DMS153 treated with DMSO at 0.1 percent for 48 hours (cell line): ENCODE measurements around the gene TUBGCP3.
"Not testable (repeated sequence)": the region's sequence is repeated elsewhere in the genome, so short reads cannot be mapped to it uniquely, and the experiment has no call there.

Source experiments
- DNase-seq: peaks from one replicate; lab custom pipeline; 2025; ENCODE audit not compliant: unreplicated experiment; lab: John Stamatoyannopoulos, UW

The TUBGCP3 gene

DNA sequence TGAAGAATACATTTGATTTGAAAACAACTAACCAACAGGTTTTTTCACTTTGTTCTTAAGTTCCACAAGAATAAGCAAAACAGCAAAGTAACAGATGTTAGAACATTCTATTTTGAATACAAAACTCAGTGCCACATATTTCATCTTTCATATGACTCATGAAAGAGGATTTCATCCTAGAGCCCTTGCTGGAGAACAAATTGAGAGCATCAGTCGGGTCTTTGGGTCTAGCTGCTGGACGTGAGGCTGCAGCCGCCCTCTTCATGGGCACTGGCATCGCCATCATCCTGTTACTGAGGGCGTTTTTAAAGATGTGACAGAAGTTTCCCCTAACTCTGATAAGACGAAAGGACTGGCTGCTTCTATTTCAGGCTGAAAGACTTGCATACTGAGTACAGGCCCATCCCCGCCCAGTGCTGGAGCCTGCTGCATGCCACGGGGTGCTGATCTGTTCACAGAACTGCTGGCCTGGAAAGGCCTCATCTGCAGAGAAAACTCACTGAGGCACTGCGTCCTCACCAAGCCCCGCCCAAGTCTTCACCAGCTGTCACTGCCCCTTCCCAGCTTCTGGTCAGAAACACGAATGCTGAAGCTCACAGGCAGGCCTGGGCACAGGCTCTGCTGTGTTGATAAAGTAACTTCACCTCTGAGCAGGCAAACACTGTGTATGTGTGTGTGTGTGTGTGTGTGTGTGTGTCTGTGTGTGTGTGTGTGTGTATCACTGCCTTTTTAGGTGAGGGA, 101.4 kb downstream of the TUBGCP3 start:
- DNase-seq = no peak

DNA sequence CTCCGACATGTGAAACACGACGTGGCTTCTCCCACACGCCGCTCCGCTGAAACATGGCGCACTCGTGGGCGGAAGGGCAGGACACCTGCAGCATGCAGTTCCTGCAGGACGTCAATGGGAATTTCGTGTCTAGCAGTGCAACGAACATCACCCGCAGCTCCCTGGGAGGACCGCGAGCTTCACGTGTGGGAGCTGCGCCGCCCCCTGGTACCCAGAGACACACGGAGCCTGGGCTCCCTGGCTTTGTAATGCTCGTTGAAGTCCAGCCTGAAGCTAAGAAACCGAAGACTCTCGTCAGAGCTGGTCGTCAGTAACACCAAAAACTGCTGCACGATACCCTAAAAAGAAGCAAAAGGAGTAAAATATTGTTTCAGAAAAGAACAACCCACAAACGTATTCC, 102.1 kb downstream of the TUBGCP3 start:
- not testable (repeated sequence) for DNase-seq

DNA sequence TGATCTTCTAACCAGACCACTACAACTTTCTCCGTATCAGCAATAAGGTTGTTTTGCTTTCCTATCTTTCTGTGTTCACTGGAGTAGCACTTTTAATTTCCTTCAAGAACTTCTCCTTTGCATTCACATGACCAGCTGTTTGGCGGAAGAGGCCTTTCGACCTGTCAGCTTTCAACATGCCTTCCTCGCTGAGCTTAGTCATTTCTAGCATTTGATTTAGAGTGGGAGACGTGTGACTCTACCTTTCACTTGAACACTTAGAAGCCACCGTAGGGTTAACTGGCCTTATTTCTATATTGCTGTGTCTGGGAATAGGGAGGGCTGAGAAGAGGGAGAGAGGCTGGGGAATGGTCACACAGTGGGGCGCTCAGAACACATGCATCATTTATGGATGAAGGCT, 104.7 kb downstream of the TUBGCP3 start:
- DNase-seq = no peak

DNA sequence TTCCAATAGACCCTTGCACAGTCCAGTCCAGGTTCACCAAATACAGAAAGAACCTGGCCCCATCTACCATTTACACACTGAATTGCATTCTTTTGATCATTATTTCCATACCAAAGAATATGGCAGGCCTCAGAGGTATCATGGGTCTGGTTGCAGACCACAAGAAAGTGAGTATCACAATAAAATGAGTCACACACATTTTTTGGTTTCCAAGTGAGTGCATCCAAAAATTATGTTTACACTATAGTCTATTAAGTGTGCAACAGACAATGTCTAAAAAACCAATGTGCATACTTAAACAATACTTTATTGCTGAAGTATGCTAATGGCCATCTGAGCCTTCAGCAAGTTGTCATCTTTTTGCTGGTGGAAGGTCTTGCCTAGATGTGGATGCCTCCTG, 106.5 kb downstream of the TUBGCP3 start:
- no peak for DNase-seq

DNA sequence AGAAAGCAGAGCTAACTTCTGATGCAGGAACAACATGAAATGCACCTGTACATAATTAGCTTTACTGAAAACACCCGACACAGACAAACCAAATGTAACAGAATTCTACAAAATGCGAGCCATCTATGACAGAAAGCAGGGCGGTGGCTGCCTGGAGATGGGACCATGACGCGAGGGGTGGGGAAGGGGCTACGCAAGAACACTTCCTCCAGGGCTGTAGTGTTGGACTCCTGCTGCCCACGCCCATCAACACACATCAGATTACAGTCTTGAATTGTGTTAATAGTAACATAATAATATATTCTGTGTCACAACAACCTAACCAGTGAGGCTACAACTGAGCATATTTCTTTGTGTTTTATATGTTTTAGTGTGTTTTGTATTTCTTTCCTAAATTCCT, 108.6 kb downstream of the TUBGCP3 start:
- DNase-seq = no peak

DNA sequence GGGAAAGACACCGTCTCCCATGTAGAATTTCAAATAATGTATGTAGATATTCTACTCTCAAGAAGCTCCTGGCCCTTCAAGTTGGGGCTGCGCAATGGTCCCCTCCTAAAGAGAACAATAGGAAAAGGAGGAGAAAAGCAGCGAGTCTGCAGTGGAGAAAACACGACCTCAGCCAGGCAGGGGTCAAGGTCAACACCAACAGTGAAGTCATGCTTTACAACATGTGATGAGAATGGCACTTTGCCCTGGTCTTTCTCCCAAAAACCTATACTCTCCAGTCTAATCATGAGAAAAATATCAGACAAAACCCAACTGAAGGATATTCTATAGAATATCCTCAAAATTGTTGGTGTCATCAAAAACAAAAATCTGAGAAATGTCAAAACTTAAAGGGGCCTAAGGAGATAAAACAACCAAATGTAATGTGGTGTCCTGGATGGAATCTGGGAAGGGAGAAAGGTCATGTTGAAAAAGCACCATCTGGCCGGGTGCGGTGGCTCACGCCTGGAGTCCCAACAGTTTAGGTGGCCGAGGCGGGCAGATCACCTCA, 110.8 kb downstream of the TUBGCP3 start:
- DNase-seq = no peak

DNA sequence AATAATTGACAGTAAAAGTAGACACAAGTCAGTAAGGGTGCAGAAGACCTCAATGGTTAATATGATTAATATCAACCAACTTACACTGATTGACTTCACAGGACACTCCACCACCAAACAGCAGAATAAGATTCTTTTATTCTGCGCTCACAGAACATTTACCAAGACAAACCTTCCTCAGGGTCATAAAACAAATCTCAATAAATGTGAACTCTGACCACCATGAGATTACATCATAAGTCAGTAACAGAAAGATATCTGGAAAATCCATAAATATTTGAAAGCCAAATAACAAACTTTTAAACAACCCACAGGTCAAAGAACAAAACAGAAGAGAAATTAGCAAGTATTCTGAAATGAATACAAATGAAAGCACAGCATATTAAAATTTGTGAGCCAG, 112.1 kb downstream of the TUBGCP3 start:
- no peak for DNase-seq

DNA sequence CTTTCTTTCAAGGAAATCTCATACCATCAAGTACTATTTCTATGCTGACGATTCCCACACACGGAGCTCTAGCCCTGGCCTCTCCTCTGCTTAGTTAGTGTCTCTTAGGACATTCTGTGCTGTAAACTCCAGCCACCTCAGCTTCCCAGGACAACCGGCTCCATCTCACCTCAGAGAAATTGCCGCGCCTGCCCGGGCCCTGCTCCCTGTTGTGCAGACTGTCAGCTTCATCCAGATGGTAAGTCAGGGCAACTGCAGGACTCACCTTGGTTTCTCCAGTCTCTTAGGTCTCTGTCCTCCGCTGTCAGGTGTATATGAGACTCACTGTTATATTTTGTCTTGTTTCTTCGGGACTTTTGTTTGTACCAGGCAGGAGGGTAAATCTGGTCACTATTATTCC, 113.1 kb downstream of the TUBGCP3 start:
- no peak for DNase-seq

DNA sequence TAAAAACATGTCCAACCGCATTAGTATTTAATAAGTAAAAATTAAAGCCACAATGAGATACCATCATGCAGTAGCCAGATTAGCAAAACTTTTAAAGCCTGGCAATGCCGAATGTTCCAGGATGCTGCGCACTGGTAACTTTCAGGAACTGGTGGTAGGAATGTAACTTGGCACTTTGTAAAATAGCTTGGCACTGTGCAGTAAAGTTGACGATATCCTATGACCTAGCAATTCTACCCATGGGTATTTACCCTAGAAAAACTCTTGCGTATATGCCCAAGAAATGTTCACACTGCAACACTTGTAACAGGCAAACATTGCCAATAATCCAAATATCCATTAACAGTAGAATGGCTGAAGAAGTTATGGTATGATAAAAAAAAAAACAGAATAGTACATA, 114.1 kb downstream of the TUBGCP3 start:
- DNase-seq = no peak

DNA sequence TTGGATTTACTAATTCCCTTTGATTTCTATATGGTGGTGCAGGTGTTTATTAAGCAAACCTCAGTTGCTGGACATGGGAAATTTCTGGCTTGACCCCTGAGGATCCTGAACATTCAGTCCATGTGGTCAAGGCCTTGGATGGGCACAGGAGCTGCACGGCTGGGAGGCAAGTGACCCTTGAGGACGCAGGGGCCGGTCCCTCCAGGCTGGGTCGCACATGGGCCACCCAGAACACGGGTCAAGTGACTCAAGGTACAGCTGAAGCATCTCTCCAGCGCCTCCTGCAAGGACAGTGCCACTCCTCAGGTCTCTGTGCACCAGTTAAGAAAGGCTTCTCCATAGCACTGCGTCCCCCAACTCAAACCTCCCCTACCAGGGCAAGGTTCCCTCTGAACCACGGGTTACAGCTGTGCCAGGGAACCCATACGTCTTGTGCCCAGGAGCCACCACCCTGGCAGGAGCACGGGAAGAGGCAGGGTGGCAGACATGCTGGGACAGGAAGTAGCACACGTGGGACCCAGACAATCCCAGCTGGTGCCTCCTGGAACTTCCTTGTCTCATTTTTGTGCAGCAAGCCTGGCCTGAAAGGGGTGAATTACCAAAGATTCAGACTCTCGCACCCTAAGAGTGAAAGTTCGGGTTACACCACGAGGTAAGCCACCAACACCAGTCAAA, 118.7 kb downstream of the TUBGCP3 start:
- no peak for DNase-seq

DNA sequence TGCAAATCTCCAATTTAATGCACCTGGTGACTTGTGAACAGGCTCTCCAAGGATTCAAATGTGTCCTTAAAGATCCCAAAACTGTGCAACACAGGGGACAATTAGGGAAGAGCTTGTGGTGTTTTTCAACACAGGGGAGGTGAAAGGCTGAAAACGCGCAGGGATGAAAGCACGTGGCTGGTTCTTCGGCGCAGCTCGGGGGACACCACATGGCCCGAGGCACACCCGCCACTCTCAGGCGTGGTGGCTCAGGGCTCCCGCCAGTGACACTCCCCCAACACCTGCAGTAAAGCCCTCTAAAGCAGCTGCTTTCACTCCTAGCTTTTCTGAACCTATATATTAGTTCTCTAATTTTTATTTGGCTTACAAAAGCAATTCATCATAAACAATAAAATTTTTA, 119.9 kb downstream of the TUBGCP3 start:
- DNase-seq = no peak

DNA sequence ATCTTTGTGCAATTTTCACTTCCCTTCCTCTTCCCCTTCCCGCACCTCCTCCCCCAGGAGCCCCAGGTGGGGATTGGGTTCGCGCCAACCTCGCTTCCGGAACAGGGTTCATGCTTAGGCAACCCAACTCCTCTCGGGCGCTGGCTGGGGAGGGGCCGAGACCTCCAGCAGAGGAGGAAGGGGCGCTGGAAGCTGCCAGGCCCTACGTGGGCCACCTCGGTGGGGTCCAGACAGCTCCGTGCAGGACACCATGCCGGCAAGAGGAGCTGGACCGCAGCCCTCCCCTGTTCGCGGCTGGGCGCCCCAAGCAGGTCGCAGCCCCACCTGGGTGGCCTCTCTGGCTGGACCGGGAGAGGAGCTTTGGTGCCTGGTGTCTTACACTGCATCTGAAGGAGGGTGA, 120.7 kb downstream of the TUBGCP3 start:
- DNase-seq = no peak

DNA sequence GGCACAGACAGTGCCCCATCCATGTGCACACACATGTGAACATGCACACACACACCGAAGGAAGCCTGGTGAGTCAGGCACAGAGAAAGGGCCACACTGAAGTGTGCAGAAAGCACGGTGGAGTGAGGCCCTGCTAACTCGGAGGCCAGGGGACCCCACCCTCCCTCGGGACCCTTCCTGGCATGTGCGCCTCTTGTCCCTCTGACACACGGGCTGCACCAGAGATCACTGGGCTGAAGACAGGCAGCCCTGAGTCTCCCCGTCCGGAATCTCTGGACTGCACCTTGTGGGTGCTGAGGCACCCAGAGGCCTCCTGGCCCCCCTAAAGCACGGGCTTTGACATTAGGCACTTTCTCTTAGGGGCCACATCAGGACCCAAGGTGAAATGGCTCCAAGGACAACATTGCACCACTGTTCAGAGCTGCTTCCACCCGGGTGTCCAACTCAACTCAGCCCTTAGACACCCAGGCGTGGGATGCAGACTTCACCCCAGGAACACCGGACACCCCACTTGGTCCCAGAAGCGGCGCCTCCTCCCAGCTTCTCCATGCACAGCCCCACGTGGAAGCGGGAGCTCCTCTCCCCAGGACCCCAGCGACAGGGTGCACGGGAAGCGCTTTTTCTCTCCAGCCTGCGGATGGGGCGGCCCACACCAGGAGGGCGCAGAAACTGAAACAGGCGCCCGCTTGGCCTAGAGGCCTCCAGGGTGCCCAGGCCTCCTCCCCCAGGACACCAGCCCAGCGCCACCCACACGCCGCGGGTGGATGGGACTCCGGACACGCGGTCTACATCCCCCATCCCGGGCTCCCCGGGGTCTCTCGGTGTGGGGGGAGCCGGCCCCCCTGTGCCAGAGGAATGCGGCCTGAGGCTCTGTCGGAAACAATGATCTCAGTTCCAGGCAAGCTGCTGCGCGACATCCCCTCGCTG, 121.6 kb downstream of the TUBGCP3 start:
- no peak for DNase-seq

DNA sequence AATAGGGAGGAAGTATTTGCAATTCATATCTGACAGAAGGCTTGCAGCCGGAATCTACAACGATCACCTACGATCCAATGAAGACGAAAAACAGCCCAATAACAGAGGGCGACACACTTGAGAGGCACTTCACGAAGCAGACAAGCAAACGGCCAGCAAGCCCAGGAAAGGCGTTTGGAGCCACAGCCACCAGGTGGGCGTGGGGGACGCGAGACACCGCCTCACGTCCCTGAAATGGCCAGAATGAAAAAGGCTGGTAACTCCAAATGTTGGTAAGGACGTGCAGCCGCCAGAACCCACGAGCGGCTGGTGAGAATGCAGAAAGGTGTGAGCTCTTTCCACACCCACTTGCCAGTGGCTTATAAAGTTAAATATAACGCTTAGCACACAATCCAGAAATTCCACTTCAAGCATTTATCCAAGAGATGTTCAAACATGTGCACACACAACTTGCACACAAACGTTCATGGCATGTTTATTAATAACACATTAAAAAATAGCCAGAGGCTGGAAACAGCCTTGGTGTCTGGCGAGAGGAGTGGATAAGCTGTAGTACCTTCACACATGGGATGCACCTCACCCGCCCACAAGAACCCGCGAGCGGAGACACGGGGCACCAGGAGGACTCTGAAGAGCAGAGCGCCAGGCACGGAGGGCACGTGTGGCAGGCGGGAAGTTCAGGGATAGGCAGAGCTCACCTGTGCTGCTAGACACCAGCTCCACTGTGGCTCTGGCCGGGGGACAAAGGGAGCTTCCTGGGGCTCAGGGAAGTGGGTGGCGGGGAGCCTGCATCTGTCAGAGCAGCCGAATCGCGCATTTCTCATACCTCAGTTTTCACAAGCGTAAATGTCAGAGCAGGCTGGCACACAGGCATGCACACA, 122.5 kb downstream of the TUBGCP3 start:
- DNase-seq = no peak

DNA sequence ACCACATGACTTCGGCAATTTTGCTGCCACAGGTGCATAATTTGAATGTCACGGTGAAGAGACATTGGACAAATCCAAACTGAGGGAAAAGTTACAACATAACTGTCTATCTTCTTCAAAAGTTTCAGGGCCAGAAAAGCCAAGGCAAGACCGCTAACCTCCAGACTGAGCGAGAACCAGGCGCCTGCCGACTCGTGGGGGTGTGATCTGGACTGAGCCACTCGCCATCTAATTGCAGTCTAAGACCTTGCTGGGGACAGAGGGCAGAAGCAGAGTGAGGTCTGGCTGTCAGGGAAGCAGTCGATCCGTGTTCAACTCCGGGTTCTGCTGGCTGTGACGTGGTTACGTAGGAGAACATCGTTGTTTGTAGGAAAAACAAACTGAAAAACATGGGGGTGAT, 123.2 kb downstream of the TUBGCP3 start:
- no peak for DNase-seq

DNA sequence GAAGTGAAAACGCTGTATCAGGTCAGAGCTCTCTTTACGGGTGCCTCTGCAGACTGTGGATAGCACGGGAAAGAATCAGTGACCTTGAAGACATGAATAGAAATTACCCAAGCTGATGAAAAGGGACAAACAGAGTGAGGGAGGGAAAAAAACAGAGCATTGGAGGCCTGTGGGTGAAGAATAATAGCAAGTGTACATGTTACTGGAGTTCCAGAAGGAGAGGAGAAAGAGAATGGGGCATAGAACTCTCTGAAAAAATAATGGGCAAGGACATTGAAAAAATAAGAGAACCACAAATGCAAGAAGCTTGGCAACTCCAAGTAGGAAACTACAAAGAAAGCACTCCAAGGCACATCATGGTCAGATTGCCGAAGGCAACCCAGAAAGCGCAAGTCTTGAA, 125.5 kb downstream of the TUBGCP3 start:
- DNase-seq = no peak

DNA sequence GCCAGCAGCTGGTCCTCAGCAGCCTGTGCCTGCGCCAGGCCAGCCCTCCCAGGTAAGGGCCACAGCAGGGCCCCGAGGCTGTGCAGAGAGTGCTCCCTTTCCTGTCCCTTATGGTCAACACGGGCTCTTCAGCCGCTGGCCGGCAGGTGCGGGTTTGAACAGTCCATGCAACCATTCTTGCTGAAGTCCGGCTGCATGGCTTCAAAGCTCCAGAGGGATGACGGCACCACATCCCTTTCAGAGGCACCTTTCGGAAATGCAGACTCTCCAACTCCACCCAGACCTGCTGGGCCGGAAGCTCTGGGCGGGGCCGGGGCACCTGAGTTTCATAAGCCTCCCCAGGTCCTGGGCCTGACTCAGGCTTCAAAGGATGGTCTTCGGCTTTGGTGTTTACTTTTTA, 130.5 kb downstream of the TUBGCP3 start:
- peak; percentile 39 for DNase-seq

DNA sequence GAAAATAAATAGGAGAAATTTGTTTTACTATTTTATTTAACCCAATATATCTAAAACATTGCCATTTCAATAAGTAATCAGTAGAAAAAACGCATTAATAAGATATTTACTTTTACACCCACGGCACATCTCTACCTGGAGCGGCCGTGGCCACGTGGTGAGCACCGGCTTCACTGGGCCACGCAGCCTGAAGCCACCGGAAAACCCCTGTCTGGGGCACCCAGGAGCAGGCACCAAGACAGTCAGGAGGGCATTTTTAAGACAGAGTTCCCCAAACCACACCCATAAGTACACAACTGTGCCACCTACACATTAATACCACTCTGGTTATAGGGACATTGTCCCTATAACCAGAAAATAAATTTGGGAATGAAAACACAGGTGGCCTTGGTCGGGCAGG, 130.9 kb downstream of the TUBGCP3 start:
- DNase-seq = no peak

DNA sequence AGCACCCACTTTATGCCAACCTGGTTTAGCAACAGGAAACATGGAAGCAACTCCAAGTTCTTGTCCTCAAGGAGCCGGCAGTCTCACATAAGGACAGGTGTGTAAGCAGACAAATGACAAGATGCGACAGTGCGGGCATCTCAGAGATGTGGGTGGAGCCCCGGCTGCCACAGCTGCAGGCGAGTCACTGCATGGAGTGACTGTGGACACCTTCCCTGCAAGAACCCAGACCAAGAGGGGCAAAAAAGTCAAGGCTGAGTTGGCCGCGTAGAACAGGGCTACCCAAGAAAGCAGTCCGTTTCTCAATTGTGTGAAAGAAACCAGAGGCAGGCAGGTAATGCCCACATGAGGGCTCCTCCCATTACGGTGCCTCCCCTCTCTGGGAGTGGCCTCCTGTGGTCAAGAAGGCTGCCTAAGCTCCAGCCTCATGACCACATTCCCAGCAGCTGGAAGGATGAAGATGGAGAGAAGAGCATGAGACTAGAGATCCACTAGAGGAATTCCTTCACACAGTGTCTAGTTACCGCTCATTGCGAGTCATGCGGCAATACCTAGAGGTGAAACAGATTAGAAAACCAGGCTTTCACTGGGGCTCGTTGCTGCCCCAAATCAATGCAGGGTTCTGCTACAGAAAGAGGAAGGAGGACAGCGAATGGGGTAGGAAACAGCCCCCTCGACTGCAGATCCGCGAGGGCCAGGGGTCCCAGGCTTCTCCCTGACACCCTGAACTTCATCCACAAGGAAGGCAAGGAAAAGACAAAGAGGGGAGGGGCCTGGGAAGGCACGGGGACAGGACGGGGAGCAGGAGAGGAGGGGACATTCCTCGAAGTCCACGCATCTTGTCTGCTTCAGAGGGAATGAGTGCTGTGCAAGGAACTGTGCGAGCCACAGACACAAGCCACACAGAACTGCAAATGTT, 131.6 kb downstream of the TUBGCP3 start:
- DNase-seq = no peak
